ENCODE measurements around the gene MBNL3.

GRCh38 chrX:132367314-132367713 lies 121.5 kb downstream of the MBNL3 start:
- TF ChIP-seq EZH2 (IDR thresholded peaks at IDR 0.05) = no peak
- no peak for TF ChIP-seq FOXP2 (optimal IDR thresholded peaks at IDR 0.05; ENCODE audit: control extremely low read depth, extremely low read length, insufficient read depth)
